Measurements from ENCODE around the gene EDRF1.
A peak's percentile ranks its signal among the peaks of the same experiment; 100 is the strongest.
"Not testable (repeated sequence)": the region's sequence is repeated elsewhere in the genome, so short reads cannot be mapped to it uniquely, and the experiment has no call there.

Gene EDRF1, protein sequence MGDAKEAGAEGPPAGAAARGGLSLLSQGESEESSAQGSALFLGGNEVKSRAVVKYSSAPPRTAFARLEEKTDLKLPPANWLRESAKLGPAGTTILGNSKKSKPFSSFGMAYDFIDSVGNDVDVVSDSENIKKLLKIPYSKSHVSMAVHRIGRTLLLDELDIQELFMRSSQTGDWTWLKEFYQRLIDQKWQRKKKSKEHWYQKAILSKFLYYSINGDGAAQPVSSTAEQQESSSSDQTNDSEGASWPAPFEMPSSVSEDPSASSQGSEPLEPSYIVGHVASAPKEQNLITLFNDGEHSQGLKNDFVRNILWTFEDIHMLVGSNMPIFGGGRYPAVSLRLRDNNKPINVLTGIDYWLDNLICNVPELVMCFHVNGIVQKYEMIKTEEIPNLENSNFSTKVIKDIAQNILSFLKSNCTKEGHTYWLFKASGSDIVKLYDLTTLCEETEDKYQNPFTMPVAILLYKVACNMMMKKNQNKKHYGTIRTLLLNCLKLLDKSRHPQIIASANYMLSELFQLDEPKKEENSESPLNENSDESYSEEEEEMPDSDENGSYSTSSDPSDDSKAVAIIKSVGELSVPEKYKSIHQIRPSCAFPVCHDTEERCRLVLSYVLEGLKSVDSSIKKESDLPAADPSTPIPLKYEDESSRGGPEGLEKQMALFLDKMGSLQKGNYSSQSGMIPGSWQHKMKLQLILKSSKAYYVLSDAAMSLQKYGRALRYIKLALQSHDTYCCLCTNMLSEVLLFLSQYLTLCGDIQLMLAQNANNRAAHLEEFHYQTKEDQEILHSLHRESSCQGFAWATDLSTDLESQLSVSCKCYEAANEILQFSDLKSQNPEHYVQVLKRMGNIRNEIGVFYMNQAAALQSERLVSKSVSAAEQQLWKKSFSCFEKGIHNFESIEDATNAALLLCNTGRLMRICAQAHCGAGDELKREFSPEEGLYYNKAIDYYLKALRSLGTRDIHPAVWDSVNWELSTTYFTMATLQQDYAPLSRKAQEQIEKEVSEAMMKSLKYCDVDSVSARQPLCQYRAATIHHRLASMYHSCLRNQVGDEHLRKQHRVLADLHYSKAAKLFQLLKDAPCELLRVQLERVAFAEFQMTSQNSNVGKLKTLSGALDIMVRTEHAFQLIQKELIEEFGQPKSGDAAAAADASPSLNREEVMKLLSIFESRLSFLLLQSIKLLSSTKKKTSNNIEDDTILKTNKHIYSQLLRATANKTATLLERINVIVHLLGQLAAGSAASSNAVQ

GRCh38 chr10:125719173-125720001, at the start of gene EDRF1:
TSS of gene EDRF1 (plus strand) at chr10:125719709. CDS start at chr10:125719808, 99 bp downstream.
- peak; percentile 92 for DNase-seq

DNA sequence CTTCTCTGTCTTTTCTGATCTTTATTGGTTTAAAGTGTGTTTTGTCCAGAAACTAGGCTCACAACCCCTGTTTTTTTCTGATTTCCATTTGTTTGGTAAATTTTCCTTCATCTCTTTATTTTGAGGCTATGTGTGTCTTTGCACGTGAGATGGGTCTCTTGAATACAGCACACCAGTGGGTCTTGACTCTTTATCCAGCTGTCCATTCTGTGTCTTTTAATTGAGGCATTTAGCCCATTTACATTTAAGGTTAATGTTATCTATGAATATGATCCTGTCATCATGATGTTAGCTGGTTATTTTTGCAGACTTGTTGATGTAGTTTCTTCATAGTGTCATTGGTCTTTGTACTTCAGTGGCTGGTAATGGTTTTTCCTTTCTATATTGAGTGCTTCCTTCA, 46.6 kb upstream of the EDRF1 start:
- DNase-seq: no peak

DNA sequence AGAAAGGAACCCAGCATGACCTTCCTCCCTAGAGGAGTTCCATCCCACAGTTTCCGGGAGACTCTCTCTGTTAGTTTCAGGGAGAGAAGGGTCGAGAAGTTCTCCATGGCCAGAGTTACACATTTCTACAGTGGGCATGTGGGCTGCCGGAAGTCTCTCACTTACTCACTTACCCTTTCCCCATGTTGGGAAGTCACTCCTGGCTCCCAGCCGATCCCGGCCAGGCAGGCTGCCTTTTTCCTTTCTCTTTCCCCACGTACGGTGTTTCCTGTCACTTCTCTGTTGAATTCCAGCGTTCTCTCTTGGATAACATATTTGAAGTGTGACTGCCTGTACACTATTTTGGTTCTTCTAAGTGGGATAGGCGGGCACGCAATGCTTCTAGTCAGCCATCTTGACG, 40.1 kb upstream of the EDRF1 start:
- DNase-seq: no peak

- DNase-seq: no peak
Measured at GRCh38 chr10:125683063-125683462, 36.4 kb upstream of the EDRF1 start, which contains the start of gene TEX36. TSS of gene TEX36 (minus strand) at chr10:125683163. CDS start at chr10:125682989, 174 bp downstream.

- no peak for DNase-seq
Measured at GRCh38 chr10:125683821-125684220, 35.7 kb upstream of the EDRF1 start.

GRCh38 chr10:125684581-125684980, 34.9 kb upstream of the EDRF1 start:
- DNase-seq: no peak

DNA sequence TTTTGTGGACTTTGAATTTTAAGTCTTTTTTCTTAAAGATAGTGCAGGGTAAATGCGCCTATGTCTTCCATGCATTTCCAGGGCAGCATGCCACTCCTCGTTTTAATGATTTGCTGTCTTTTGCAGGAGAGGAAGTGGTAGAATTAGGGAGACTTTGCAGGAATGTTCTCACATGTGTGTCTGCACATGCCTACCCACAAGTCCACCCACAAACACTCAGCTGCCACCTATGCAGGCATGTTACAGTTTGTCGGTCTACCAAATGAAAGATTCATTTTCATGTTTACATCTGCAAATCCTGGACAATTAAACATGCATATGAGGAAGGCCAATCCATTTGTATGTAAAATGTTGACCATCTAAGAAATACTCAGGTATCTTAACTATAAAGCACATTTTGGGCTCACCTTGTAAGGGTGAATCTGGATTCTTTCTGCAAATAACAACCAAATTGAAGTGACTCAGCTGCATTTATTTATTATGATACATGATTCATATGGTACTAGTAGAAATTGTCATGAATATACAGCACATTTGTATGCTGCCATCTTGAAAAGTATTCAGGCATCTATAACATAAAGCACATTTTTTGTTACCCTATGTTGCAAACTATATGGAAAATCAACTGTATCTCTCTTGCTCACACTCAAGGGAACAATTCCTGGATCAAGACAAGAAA, 31.9 kb upstream of the EDRF1 start:
- no peak for DNase-seq

DNA sequence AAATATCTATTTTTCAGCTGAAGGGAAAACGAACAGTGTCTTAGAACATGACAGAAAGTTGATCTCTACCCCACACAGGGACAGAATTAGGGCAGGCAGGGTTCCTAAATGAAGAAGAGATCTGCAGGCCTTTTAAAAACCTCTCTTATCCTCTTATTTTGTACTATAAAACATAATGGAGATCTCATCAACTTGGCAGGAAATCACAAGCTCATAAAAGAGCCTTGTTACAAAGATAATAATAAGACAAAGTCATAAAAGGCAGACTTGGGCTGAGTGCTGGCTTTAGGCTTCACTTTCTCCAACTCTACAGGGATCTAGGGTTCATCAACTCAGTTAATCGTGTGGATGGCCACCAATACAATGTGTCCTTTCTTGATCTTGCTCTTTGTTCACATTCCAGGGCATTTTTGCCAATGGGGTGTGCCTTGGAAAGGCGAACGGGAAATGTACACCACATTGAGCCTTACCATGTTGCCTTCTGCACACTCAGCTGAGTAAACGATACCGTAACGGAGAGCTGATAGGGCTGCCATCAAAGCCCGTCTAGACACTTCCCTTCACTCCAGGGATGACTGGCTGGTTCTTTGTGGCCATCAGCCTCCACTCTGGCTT, 29.4 kb upstream of the EDRF1 start:
- DNase-seq: no peak

DNA sequence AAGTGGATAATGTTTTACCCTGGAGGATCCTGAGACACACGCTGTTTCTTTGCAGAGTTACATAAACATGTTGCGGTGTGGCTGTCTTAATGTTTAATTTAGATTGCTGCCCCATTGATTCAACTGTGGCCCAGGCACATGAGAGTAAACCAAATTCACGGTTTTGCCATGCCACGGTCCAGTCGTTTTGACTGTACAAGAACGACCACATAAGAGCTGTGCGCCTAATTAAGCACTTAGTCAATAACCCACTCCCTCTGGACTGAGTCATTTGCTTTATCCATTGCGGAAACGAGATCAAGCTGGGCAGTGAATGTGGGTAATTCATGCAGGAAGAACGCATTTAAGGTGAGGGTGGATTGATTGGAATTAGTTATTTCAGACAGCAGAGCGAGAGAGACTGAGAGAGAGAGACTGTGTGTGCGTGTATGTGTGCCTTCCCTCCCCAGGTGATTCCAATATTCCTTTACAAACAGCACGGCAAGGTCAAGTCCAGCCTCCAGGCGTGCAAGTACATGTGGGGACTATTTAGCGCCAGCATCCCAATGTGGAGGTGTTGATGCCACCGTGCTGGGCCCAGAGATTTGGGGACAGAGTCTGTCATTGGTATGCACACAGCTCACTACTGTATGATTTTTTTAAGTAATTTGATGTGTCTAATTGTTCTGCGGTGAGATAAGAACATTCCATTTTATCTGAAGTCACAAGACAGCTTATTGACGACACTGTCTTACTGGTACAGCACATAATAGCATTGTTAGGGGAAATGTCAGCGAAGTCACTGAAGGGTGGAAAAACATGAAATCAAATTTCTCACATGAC, 28.1 kb upstream of the EDRF1 start:
- DNase-seq: no peak

DNA sequence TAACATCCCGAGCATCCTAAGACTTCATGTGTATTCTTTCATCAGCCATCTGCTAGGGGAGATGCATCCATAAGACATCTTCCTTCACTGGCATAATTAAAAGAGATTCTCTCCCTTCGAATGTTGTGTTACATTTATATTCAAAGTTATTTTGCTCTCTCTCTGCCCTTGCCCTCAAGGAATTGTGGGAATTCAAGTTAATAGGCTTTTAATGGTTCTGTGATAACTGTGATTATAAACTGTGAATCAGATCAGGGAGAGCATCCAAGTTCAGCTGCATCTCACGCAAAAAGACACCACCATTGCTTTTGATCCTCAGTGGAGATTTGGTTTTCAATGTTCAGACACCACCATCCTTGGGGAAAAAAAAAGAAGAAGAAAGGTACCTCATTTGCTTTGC, 27.3 kb upstream of the EDRF1 start:
- DNase-seq: no peak

GRCh38 chr10:125692601-125693523, 26.6 kb upstream of the EDRF1 start:
- no peak for DNase-seq

DNA sequence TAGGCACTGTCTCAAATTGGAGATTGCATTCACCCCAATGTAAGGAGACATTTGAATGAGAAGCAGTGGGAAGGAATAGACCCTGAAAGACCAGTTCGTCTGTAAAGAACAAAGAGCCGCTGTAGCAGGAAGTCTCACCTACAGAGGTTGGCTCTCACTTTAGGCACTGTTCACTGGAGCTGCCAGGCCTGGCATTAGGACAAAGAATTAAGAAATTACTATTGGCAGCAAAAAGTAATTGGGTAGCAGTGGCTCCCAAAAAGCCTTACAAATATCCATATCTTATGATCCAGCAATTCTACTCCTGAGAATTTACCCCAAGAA, 26.0 kb upstream of the EDRF1 start:
- DNase-seq: no peak

- DNase-seq: no peak
Measured at GRCh38 chr10:125694883-125695282, 24.6 kb upstream of the EDRF1 start.

DNA sequence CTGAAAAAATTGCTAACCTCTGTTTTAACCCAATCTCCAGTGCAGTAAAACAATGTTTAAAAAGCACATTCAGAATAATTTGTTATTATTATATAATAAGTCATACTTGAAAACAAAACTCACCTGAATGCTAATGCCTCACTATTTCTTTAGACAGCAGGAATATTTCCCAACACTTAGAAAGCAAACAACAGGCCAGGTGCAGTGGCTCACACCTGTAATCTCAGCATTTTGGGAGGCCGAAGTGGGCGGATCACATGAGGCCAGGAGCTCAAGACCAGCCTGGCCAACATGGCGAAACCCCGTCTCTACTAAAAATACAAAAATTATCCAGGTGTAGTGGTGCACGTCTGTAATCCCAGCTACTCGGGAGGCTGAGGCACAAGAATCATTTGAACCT, 22.6 kb upstream of the EDRF1 start:
- DNase-seq: not testable (repeated sequence)

GRCh38 chr10:125698481-125698998, 21.0 kb upstream of the EDRF1 start:
- DNase-seq: no peak

- no peak for DNase-seq
Measured at GRCh38 chr10:125699562-125700143, 19.9 kb upstream of the EDRF1 start.

DNA sequence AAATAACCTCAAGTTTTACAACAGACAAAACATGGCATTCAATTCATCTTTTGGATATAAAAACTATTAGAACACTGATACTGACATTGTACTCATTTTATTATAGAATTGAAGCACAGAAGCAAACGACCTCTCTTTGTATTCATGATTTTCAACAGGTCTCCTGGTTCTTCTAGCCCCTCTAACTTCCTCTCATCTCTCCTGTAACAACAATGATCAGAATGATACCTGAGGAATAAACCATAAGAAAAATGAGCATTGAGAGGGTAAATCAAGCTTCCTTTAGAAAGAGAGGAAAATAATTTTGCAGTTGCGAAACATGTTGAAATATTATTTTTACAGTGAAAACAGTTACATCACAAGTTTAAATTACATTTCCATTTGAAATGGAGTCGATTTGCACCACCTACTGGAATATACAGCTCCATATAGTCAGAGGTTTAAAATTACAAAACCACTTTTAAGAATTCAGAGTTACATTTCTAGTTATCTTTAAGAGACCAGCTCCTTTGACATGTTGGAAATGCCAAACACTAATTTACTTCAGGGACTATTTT, 19.1 kb upstream of the EDRF1 start:
- DNase-seq: no peak
